Measurements from ENCODE around the gene JADE3. TPM values are rescaled to one million over a fixed set of nuclear protein-coding genes. Genes with fewer than 3 reads are reported as not detected.
"Not testable (repeated sequence)": the region's sequence is repeated elsewhere in the genome, so short reads cannot be mapped to it uniquely, and the experiment has no call there.

Gene JADE3
- total and polyA plus RNA-seq, 2 donors (not counting 1 experiment from before 2014, with no cell fraction given), result 5.1 to 5.3 TPM

DNA sequence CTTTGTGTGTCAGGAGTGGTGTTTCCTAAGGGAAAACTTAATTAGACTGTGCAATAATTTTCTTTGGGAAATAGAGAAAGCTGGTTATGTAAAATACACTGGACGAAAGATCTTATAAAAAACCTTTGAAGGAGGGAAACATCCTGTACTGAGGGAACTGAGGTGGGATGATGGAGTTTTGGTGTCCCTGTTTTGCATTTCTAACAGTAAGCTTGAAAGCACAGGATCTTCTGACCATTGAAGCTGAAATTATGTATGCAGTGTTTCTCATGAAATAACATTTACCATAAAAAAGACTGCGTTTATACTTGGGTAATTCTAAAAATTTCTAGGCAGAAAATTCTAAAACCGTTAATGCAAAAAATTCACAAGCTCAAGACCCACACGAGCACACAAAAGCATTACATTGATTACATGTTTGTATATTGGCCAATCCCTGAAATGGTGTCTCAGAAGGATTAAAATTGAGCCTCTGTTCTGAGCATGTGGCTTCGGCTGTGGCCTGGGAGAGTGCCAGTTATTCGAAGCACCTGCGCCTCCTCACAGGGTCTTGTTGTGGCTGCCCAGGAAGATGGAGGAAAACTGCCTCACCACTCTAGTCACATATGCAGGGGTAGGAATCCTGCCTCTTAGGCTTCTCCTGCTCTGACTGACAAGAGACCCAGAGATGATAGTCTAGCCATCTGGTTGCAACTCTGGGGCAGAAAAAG, 49.5 kb downstream of the JADE3 start:
- no peak overlapping the region for H2AFZ ChIP-seq (ENCODE audit: low read length)
- H3K9ac ChIP-seq (ENCODE audit: insufficient read depth, low read length), result no peak overlapping the region
- no peaks in the 10 kb centered on the region for H3K36me3 ChIP-seq (ENCODE audit: control insufficient read depth, insufficient read depth, low read length)
- H3K79me2 ChIP-seq (ENCODE audit: control insufficient read depth, insufficient read depth, low read length), result no peaks in the 10 kb centered on the region
- no peak for DNase-seq (ENCODE audit: low read depth in 2 of 2)
- TF ChIP-seq EZH2 (IDR thresholded peaks at IDR 0.05; ENCODE audit: low read length, missing control alignments) (no peak), CTCF (conservative IDR thresholded peaks at IDR 0.05 in 1 of 2, IDR thresholded peaks at IDR 0.05 in 1 of 2; ENCODE audit: low read depth in 1 of 2, low read length in 2 of 2) (no peak)
- no peaks in the 10 kb centered on the region for H3K9me3 ChIP-seq (ENCODE audit: control insufficient read depth, insufficient read depth, low read depth, low read length)
- H3K27ac ChIP-seq (ENCODE audit: insufficient read depth, low read length), result no peak overlapping the region
- H3K4me1 ChIP-seq (ENCODE audit: control insufficient read depth, extremely low read depth, insufficient read depth, low read length), result no peaks in the 10 kb centered on the region
- no peaks in the 10 kb centered on the region for H4K20me1 ChIP-seq (ENCODE audit: control insufficient read depth, extremely low read depth, insufficient read depth, low read length)
- H3K4me2 ChIP-seq (ENCODE audit: extremely low read depth, insufficient read depth, low read length), result no peak overlapping the region
- H3K27me3 ChIP-seq (ENCODE audit: control insufficient read depth, insufficient read depth, low read length), result no peaks in the 10 kb centered on the region
- H3K4me3 ChIP-seq (replicated peaks in 1 of 4; ENCODE audit: control extremely low read depth in 1 of 4, insufficient read depth in 1 of 4, low read depth in 3 of 4, low read length in 4 of 4), result no peak overlapping the region

GRCh38 chrX:46965125-46965758, 53.0 kb downstream of the JADE3 start:
- Histone ChIP-seq H3K4me3 (replicated peaks in 1 of 4; ENCODE audit: control extremely low read depth in 1 of 4, insufficient read depth in 1 of 4, low read depth in 3 of 4, low read length in 4 of 4) (no peak overlapping the region), H2AFZ (ENCODE audit: low read length) (no peak overlapping the region), H3K4me2 (ENCODE audit: extremely low read depth, insufficient read depth, low read length) (no peak overlapping the region), H3K9me3 (ENCODE audit: control insufficient read depth, insufficient read depth, low read depth, low read length) (no peaks in the 10 kb centered on the region), H4K20me1 (ENCODE audit: control insufficient read depth, extremely low read depth, insufficient read depth, low read length) (no peaks in the 10 kb centered on the region), H3K27ac (ENCODE audit: insufficient read depth, low read length) (no peak overlapping the region), H3K79me2 (ENCODE audit: control insufficient read depth, insufficient read depth, low read length) (no peaks in the 10 kb centered on the region), H3K27me3 (ENCODE audit: control insufficient read depth, insufficient read depth, low read length) (no peaks in the 10 kb centered on the region), H3K36me3 (ENCODE audit: control insufficient read depth, insufficient read depth, low read length) (no peaks in the 10 kb centered on the region), H3K9ac (ENCODE audit: insufficient read depth, low read length) (no peak overlapping the region), H3K4me1 (ENCODE audit: control insufficient read depth, extremely low read depth, insufficient read depth, low read length) (no peaks in the 10 kb centered on the region)
- peak; percentile 62 to 68 for DNase-seq (ENCODE audit: low read depth in 2 of 2)
- no peak for TF ChIP-seq CTCF (conservative IDR thresholded peaks at IDR 0.05 in 1 of 2, IDR thresholded peaks at IDR 0.05 in 1 of 2; ENCODE audit: low read depth in 1 of 2, low read length in 2 of 2)
- TF ChIP-seq EZH2 (IDR thresholded peaks at IDR 0.05; ENCODE audit: low read length, missing control alignments), result no peak

- Histone ChIP-seq H3K9me3 (ENCODE audit: control insufficient read depth, insufficient read depth, low read depth, low read length) (no peaks in the 10 kb centered on the region), H2AFZ (ENCODE audit: low read length) (no peak overlapping the region), H3K9ac (ENCODE audit: insufficient read depth, low read length) (no peak overlapping the region), H3K36me3 (ENCODE audit: control insufficient read depth, insufficient read depth, low read length) (no peaks in the 10 kb centered on the region), H3K79me2 (ENCODE audit: control insufficient read depth, insufficient read depth, low read length) (no peaks in the 10 kb centered on the region), H3K27me3 (ENCODE audit: control insufficient read depth, insufficient read depth, low read length) (no peaks in the 10 kb centered on the region), H3K4me1 (ENCODE audit: control insufficient read depth, extremely low read depth, insufficient read depth, low read length) (no peaks in the 10 kb centered on the region), H3K4me3 (replicated peaks in 1 of 4; ENCODE audit: control extremely low read depth in 1 of 4, insufficient read depth in 1 of 4, low read depth in 3 of 4, low read length in 4 of 4) (no peak overlapping the region), H4K20me1 (ENCODE audit: control insufficient read depth, extremely low read depth, insufficient read depth, low read length) (no peaks in the 10 kb centered on the region), H3K4me2 (ENCODE audit: extremely low read depth, insufficient read depth, low read length) (no peak overlapping the region), H3K27ac (ENCODE audit: insufficient read depth, low read length) (no peak overlapping the region)
- DNase-seq (ENCODE audit: low read depth in 2 of 2), result no peak
- TF ChIP-seq CTCF (conservative IDR thresholded peaks at IDR 0.05 in 1 of 2, IDR thresholded peaks at IDR 0.05 in 1 of 2; ENCODE audit: low read depth in 1 of 2, low read length in 2 of 2) (no peak), EZH2 (IDR thresholded peaks at IDR 0.05; ENCODE audit: low read length, missing control alignments) (no peak)
These were observed 55.3 kb downstream of the JADE3 start for GRCh38 chrX:46967547-46967946.

GRCh38 chrX:46977046-46977445, 64.8 kb downstream of the JADE3 start:
- H3K27ac ChIP-seq (ENCODE audit: insufficient read depth, low read length); H3K79me2 ChIP-seq (ENCODE audit: control insufficient read depth, insufficient read depth, low read length); H4K20me1 ChIP-seq (ENCODE audit: control insufficient read depth, extremely low read depth, insufficient read depth, low read length); H3K9me3 ChIP-seq (ENCODE audit: control insufficient read depth, insufficient read depth, low read depth, low read length); H3K36me3 ChIP-seq (ENCODE audit: control insufficient read depth, insufficient read depth, low read length); H3K4me1 ChIP-seq (ENCODE audit: control insufficient read depth, extremely low read depth, insufficient read depth, low read length); H3K4me2 ChIP-seq (ENCODE audit: extremely low read depth, insufficient read depth, low read length); H3K9ac ChIP-seq (ENCODE audit: insufficient read depth, low read length); H3K4me3 ChIP-seq (replicated peaks in 1 of 4; ENCODE audit: control extremely low read depth in 1 of 4, insufficient read depth in 1 of 4, low read depth in 3 of 4, low read length in 4 of 4); H3K27me3 ChIP-seq (ENCODE audit: control insufficient read depth, insufficient read depth, low read length); DNase-seq (ENCODE audit: low read depth in 2 of 2); H2AFZ ChIP-seq (ENCODE audit: low read length): not testable (repeated sequence)

Measured in fibroblast of lung (primary cell).